LoVo (cell line): ENCODE results near the gene INPP5A.
A peak's percentile ranks its signal among the peaks of the same experiment; 100 is the strongest.

Source experiments
- DNase-seq: peaks from one replicate; pipeline ENCODE4 v3.0.0-alpha.2; 2016; ENCODE audit warnings: low spot score

INPP5A gene

DNA sequence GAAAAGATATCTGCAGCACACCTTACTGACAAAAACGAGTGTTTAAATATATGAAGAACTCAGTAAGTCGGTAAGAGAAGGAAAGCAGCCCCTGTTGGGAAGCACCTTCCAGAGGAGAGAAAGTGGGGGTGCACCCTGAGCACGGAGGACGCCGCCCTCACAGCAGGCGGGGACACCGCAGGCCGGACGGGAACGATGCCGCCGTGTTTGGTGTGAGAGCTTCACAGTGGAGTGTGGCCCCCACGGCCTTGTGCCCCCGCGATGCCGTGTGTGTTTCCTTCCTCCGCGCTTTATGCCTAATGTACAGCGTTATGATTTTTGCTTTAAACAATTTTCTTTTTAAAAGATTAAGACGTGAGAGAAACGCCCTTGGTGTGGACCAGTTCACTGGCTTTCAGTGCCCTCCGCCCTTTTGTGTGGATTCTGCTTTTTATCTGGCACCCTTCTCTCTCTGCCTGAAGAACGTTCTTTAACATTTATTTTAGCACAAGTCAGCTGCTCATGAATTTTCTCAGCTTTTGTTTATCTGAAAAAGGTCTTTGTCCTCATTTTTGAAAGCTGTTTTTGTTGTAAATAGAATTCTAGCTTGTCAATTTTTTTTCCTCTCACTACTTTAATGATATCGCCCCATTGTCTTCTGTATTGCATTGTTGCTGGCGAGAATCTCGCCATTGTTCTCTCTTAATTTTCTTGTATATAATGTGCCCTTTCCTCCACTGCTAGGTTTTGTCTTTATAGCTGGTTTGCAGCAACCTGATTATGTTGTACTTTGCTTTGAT, 110.7 kb downstream of the INPP5A start:
- no peak for DNase-seq

DNA sequence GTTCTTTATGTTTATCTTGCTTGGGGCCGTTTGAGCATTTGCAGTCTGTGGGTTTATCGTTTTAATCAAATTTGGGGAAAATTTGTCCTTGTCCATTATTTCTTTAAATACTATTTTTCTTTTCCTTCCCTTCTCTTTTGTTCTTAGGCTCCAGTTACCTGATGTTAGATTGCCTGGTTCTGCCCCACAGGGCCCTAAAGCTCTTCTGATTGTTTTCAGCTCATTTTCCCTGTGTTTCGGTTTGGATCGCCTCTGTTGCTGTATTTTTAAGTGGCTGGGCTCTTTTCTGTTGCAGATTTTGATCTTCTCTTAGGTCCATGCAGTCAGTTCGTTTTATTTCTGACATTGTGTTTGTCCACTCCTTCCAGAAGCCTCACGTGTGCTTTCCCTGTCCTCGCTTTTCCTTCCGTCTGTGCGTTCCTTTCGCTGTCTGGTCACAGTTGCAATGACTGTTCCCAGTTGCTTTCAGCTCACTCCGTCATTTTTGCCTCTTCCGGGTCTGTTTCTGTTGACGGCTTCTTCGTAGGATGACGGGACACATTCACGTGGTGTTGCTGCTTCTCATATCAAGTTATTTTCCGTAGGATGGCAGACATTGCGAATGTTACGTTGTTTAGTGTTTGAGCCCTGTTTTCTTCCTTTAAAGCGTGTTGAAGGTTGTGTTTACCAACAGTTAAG, 111.4 kb downstream of the INPP5A start:
- DNase-seq: no peak

- DNase-seq: no peak
Measured at GRCh38 chr10:132649651-132650360, 112.2 kb downstream of the INPP5A start.

DNA sequence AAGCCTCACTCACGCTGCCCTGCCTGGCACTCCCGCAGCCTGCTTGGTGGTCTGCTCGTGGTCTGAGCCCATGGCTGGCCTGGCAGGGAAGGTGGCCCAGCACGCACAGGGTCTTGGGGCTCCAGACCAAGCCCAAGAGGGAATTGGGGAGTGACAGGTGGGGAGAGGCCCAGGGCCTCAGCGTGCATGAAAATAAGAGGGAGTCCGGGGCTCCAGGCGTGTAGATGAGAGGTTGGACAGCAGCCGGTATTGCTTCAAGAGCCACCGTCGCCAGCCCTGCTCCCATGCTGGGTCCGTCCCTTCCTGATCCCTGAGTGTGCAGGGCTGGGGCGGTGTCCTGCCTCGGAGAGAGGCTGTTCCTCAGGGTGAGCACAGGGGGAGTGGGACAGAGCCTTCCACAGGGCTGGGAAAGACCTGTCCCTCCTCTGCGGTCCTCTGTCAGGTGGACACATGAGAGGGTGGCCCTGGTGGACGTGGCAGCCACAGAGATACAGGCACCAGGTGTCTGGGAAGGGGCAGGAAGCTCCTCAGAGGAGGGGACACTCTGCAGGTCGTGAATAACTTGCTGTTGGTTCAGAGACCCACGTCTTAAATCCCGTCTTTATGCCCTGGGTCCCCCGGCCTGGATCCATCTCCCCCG, 113.1 kb downstream of the INPP5A start:
- DNase-seq: no peak

DNA sequence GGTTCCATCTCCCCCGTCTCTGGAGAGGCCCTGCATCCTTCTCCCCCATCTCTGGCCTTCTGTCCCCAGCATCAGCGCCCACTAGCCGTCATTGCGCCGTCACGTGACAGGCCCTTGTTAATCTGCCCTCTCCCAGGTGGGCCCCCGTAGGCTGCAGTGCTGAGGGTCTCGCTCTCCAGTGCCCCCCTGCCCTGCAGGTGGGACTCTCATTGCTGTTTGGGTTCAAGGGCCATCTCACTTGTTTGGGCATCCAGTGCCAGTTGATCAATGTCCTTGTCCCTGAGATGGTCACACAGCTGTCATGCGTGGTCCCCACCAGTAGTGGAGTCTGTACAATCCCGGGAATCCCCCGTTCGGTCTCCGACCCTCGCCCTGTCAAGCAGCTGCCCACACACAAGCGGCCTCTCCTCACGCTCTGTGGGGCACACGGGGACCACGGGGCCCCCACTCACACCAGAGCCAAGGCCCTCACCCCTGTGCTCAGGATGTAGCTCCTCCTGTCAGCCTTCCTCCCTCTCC, 114.0 kb downstream of the INPP5A start:
- DNase-seq: no peak

DNA sequence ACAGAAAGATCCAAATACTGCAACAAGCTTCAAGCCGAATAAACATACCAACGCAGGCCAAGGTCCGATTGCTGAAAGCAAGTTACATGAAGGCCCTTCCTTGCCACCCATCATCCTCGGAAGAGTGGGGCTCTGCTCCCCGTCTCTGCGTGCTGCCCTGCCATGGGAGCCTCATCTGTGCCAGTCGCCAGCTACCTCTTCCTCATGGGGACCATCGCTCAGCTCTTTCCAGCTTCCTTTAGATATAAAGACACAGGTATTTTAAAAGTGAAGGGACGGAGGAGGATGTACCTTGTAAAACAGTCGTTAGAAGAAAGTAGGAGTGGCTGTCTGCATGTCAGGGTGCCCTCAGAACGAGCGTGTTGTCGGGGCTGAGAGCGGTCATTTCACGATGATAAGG, 114.9 kb downstream of the INPP5A start:
- DNase-seq: no peak

- DNase-seq: no peak
Measured at GRCh38 chr10:132652936-132653590, 115.5 kb downstream of the INPP5A start.

DNA sequence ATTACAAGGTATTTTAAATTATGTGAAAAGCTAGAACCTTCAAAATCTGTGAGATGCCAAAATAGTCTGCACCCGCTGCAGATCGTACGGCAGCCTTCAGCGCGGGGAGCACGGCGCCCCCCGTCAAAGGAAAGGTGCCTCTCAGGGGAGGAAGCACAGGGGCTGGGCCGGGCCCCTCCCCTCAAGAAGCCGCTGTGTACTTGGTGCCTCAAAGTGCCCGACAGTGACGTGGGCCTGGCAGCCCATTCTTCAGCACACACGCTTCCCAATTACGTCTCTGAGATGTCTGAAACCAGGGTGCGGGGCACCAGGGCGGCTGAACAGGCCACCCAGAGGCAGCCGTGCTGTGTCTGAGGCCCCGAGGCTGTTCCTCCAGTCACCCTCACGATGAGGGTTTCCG, 116.1 kb downstream of the INPP5A start:
- DNase-seq: no peak

GRCh38 chr10:132654121-132654571, 116.6 kb downstream of the INPP5A start:
- DNase-seq: no peak

DNA sequence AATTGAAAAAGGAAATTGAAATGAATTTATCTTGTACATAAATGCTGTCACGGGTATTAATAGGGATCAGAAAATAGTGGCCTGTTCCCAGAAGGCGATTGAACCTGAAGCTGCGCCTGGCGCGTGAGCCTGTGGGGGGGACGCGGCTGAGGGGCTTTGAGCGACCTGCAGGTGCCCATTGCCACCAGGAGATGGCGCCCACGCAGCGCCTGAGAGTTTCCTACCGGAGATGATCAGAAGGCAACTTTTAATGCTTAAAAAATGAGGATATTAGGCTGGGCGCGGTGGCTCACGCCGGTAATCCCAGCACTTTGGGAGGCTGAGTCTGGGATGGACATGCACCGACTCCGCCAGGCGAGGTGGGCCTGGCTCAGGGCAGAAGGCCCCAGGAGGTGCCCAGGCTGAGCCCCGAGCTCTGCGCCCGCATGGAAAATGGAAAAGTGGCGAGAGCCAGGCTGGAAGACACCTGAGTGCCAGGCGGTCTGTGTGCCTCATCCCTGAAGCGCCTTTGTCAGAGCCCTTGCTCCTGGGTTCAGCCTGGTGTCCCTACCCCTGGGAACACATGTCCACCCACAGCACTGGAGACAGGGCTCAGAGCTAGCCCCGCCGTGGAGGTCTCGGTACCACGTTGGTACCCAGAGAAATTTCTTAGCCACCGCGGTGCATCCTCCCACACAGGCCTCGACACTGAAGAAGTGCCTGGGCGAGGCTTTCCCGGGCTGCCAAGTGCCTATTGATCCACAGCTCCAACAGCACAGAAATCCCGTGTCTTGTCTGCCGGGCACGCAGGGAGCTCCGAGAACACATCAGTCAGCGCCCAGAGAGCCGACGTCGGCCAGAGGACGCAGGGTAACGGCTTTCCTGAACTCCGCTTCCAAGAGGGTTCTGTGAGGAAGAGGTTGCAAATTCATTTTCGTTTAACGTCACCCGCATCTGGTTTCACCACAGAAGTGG, 117.4 kb downstream of the INPP5A start:
- DNase-seq: peak; percentile 28

- no peak for DNase-seq
Measured at GRCh38 chr10:132655735-132656134, 118.1 kb downstream of the INPP5A start.

GRCh38 chr10:132656283-132657126, 118.9 kb downstream of the INPP5A start:
- DNase-seq: no peak

DNA sequence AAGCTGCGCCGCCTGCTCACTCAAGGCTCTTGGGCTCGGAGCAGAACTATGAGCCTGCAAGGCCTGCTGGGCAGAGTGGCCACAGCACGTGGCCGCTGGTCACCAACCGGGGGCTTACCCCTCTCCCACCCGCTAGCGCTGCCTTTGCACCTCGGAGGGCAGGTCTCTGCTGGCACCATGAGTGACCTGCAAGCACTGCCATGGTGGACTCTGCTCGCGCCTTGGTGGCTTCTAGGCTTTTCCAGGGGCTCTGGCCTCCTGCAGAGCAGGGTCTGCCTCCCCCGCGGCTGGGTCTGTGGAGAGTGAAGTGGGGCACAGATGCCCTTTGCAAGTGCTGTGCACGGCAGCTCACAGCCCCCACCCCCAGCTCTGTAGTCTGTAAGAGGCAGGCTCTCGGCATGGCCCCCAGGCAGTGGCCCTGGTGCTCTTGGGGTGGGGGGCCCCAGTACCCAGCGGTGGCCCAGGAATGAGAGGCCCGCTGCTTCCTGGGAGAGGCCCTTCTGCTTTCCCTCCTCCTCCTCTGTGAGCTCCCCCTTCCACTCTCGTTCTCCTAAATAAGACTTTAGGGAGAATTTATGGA, 119.6 kb downstream of the INPP5A start:
- no peak for DNase-seq

DNA sequence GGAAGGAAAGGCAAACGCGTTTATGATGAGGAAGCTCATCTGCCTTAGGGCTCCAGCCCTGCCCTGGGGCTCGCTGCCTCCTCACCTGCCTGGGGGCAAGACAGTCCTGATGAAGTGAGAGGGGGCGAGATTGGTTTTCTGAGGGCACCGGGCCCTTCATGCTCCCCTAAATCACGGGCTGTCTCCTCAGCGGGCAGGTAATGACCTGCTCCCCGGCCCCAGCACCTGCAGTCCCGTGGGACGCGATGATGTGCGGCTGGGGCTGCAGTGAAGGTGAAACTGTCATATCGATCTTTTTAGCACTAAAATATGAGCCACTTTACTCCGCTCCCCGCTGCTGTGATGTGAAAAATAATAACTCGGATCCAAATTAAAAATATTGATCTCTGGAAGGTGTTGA, 120.2 kb downstream of the INPP5A start:
- DNase-seq: no peak

- DNase-seq: no peak
Measured at GRCh38 chr10:132658546-132659205, 121.1 kb downstream of the INPP5A start.

DNA sequence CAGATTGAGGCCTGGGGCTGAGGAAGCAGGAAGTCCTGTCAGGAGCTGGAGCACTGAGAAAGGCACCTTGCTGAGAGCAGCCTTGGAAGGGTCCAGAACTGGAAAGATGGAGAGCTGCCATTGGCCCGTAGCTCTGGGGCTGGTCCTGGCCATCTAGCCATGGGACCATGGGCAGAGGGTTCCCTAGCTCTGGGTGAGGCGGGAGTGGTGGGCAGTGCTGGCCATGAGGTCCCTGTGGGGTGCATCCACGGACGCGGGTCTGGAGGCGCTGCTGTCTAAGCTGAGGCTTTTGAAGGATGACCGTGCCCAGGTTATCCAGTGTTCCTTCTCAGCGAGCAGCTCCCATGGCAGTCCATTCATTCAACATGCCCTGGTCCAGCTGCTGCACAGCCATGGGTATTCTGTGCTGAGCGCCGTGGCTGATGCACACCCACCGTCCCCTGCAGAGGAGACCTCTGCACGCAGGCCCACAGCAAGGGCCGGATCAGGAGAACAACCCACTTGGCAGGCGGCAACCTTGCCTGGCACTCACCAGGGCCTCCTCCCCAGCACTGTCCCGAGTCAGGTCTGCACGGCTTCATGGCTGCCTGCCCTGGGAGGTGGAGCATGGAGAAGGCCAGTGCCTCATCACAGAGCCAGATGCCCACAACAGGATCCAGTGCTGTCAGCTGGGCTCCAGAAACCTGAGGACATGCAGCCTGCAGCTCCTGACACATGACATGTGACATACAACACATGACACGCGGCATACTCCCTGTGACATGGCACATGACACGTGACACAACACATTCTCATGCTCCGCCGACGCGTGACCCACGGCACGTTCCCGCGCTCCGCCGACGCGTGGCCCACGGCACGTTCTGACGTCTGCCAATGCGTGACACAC, 121.9 kb downstream of the INPP5A start:
- DNase-seq: no peak

- no peak for DNase-seq
Measured at GRCh38 chr10:132660385-132660784, 122.8 kb downstream of the INPP5A start.
